SH-SY5Y (cell line): ENCODE measurements around the gene YARS1.

ENCODE experiments used
- GATA2 ChIP-seq: IDR thresholded peaks from 2 replicates; pipeline ENCODE4 v1.6.1; 2011; ENCODE audit warnings: mild to moderate bottlenecking, low read depth, low read length
- GATA3 ChIP-seq: IDR thresholded peaks from 2 replicates; pipeline ENCODE4 v1.6.1; 2011; ENCODE audit warnings: low read depth, mild to moderate bottlenecking, low read length, moderate library complexity

The YARS1 gene

DNA sequence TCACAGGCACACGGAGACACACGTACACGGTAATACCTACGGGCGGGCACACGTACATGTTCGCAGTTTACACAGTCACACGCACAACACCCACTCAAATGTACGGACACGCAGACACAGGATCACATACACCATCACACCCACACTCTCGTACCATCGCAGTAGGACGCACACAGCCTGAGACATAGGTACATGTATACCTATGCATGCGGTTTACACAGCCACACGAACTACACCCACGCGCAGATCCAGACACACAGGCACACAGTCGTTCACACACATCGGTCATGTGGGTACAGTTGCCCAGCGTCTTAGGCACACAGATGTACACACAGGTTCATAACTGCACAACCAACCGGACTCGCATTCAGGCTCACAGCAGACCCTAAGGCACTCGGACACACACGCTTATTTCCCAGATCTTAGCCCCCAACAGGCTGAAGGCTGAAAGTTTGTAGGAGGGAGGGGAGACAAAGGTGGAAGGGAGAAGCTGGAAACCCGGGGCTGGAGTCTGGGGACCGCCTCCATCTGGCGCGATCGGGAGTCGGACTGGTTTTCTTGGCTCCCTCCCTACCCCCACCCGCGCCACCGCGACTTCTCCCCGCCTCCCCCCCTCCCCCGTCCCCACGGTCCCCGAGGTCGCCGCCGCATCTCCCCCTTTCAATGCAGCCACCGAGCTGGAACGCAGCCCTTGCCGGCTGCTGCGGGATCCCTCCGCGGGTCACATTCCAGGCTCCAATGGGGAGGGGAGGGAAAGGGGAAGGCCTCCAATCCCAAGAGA lies 62.7 kb downstream of the YARS1 start:
- no peak for TF ChIP-seq GATA3
- no peak for TF ChIP-seq GATA2

GRCh38 chr1:32753532-32754316 lies 63.4 kb downstream of the YARS1 start:
- TF ChIP-seq GATA2 = no peak
- TF ChIP-seq GATA3 = no peak

DNA sequence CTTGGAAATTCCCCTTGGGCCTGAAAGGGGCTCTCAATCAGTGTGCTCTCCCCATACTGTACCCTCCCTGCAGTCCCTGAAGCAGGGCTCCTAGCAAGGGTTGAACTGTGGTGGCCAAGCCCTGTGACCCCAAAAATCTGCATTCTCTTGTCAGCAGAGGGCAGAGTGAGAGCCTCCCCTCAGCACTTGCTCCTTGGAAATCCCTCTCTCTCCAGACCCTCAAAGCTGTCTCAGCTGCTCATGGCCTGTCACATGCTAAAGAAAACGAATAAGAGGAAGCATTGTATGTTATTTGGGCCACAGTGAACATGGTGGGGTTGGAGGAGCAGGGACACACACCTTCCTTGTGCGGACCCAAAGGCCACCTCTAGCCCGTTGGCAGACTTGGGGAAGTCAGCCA lies 67.4 kb downstream of the YARS1 start:
- no peak for TF ChIP-seq GATA2
- no peak for TF ChIP-seq GATA3

DNA sequence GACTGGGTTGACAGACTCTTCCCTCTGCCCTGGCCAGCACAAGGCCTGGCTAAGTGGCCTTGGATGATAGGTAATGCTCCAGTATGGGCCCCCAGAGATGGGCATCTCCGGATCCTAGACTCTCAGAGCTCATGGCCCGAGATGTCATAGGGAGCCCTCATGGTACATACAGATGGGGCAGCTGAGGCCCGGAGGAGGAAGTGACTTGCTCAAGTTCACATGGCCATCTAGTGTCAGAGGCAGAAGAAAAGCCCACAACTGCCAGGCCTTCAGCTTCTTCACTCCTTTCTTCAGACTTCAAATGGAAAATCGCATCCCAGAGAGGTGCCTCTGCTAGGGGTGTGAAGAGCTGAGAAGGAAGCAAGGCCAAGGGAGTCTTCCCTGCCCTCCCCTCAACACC lies 67.8 kb downstream of the YARS1 start:
- TF ChIP-seq GATA3 (no peak), GATA2 (no peak)

DNA sequence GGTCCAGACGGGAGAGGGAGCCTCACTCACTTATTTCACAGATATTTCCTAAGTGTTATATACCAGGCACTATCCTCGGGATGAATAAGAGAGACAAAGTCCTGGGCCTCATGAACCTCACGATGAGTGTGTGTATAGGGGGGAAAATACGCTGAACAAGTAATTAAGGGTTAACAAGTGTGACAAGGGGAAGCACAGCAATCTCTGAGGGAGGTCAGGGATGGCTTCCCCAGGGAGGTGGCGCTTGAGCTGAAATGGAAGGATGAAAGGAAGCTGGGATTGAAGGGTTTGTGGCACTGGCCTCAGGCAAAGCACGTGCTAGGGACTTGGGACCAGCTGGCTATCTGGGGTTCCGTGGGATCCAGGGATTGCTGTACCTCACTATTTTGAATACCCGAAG lies 68.2 kb downstream of the YARS1 start:
- no peak for TF ChIP-seq GATA3
- TF ChIP-seq GATA2 = no peak

DNA sequence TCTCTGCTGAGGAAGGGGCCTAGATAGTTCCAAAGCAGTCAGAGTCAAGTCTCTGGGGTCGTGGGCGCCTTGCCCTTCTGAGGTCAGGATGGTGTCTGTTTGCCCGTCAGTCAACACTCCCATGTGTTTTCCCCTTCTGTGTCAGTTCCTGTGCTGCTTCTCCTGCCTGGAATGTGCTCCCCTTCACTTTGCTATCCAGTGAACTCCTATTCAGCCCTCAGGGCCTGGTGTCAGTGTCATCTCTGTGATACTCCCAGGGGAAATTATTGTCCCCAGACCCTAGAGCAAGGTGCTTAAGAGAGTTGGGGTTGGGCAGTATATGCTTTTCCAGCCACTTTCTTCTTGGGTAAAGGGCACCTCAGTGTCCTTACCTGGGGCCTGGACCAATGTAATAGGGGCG lies 68.8 kb downstream of the YARS1 start:
- TF ChIP-seq GATA3 (no peak), GATA2 (no peak)

DNA sequence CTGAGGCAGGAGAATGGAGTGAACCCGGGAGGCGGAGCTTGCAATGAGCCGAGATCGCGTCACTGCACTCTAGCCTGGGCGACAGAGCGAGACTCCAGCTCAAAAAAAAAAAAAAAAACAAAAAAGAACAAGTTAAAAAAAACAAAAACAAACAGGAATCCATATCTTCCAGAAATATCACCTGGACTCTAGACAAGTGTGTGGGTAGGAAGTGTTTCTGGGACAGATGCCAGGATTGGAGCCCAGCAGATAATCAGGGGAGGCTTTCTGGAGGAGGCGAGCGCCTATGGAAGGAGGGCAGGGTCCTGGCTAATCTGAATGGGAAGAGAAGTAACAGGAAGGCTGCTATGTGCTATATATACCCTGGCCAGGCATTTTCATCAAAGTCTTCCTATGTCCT lies 71.0 kb downstream of the YARS1 start:
- no peak for TF ChIP-seq GATA3
- TF ChIP-seq GATA2 = no peak

GRCh38 chr1:32744071-32744425 lies 73.1 kb downstream of the YARS1 start:
- TF ChIP-seq GATA2 (no peak), GATA3 (no peak)

DNA sequence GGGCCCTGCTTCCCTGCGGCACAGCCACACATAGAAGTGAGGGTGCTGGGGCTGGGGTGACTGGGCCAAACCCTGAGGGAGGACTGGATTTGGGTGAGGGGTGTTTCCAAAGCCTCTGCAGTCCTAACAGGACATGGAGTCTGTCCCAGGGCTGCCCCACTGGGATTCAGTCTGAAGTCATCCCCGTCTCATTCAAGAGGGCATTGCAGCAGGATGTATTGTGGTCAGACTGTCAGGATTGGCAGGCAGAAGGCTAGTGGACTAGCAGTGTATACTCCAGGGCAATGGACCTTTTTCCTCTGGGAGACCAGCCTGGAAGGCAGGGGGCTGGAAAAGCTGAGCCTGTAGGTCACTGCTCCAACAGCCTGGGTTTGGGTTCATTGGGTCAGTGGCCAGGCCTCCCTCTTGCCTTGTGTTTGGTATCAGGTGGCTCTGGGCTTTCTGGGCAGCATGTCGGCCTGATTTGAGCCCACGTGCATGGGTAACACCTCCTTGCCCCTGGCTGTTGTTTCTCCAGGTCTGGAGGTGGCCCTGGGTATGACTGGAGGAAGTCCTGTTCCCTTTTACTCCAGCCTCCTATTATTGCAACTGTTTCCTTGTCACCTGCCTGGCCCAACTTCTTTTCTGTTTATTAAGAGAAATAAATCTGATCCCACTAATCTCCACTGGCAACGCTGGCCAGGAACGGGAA lies 73.6 kb downstream of the YARS1 start:
- TF ChIP-seq GATA2 = no peak
- TF ChIP-seq GATA3 = no peak

- TF ChIP-seq GATA2 (no peak), GATA3 (no peak)
Observed at GRCh38 chr1:32742956-32743355, 74.2 kb downstream of the YARS1 start.

DNA sequence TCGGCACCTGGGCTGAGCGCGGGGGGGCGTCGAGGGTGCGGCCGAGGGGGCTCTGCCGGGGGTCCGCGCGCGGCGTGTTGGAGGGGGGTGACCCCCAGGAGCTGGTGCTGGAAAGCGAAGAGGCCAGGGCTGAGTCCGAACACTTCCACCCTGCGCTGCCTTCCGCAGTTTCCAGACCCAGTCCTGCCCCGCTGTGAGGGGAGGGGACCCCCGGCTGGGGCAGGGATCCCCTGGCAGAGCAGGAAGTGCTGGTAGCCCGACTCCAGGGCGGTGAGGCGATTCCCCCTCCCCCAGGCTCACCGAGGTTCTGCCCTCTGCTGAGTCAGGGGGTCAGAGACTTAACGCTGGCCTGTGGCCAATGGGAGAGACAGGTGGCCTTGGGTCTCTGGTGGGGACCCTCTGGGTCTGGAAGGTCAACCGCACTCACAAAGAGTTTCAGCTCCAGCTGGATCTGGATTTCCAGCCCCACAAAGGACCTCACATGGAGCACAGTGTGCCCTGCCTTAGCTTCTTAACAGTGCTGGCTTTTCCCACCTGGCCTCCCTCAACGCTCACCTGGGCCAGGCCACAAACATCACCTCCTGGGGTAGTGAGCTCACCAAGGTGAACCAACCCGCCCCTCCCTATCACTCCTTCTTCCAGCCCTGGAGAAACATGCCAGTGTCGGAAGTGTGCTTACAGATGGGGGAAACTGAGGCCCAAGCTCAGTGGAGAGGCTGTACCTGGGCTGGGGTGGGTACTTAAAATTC lies 74.8 kb downstream of the YARS1 start:
- no peak for TF ChIP-seq GATA2

DNA sequence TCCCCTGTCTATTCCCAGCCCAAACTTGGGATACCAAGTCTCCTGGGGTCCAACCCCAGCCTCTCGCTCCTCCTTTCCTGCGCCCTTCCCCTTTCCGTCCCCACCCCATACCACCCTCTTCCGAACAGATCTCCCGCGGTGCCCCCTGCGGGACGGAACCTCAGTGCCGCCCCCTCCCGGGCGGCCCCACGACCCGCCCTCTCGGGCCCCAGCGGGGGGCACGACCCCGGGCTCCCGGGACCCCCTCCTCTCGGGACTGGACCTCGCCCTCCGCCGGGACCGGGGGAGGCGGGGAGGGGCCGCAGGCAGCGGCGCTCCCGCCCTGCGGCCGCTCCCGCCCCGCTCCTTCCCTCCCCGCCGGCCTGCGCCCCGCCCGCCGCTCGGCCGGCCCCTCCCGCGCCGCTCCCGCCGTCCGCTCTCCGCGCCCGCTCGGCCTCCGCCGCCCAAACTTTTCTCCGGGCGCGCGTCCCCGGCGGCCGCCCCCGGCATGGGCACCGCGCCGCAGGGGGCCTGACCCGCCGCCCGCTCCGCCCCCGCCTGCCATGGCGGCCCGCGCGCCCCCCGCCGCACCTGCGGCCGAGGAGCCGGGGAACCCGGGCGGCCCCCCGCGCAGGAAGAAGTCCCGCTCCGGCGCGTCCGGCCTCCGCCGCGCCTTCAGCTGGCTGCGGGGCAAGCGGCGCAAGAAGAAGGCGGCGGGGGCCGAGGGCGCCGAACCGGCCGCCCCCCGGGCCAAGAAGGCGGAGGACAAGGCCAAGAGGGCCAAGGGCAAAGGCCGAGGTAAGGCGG lies 75.6 kb downstream of the YARS1 start:
- no peak for TF ChIP-seq GATA2
- no peak for TF ChIP-seq GATA3

DNA sequence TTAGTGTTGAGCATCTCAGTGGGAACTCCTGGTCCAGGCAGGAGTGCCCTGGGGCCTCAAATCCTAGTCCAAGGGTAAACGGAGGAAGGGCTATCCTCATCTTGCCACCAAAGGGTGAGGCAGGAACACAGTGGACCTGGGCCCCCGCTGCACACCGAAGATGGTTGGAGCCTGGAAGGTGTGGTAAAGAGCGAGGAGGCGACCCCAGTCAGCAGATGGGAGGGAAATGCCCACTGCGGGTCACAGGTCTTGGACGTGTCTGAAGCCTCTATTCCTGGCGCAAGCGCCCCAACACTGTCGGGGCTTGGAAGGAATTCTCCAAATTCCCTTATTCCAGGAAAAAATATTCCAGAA lies 76.1 kb downstream of the YARS1 start:
- no peak for TF ChIP-seq GATA3
- no peak for TF ChIP-seq GATA2
